NK-92 treated with Interleukin-12 subunit alpha and Interleukin-12 subunit beta, amount 100 ng/mL, for 24 hours (cell line): ENCODE data around the gene MAPK10.
"Not testable (repeated sequence)": the region's sequence is repeated elsewhere in the genome, so short reads cannot be mapped to it uniquely, and the experiment has no call there.

Source experiments
- DNase-seq: peaks from one replicate; lab custom pipeline; 2025; lab: John Stamatoyannopoulos, UW

The MAPK10 gene

GRCh38 chr4:86106475-86106874 is 253.4 kb downstream of the MAPK10 start:
- DNase-seq = no peak

- no peak for DNase-seq
Observed at GRCh38 chr4:86101841-86102240, 258.0 kb downstream of the MAPK10 start.

- DNase-seq = no peak
Observed at GRCh38 chr4:86101410-86101809, 258.4 kb downstream of the MAPK10 start.

GRCh38 chr4:86100539-86101215 is 259.2 kb downstream of the MAPK10 start:
- DNase-seq = no peak

GRCh38 chr4:86099348-86099747 is 260.5 kb downstream of the MAPK10 start:
- DNase-seq = no peak

GRCh38 chr4:86098691-86099090 is 261.2 kb downstream of the MAPK10 start:
- no peak for DNase-seq

- DNase-seq = no peak
Observed at GRCh38 chr4:86096373-86096772, 263.5 kb downstream of the MAPK10 start.

- DNase-seq = no peak
Observed at GRCh38 chr4:86092684-86093083, 267.2 kb downstream of the MAPK10 start.

GRCh38 chr4:86091201-86091600 is 268.7 kb downstream of the MAPK10 start:
- DNase-seq = no peak

GRCh38 chr4:86089781-86090323 is 270.0 kb downstream of the MAPK10 start:
- DNase-seq = no peak

- DNase-seq = no peak
Observed at GRCh38 chr4:86089053-86089452, 270.8 kb downstream of the MAPK10 start.

GRCh38 chr4:86075796-86076195 is 284.1 kb downstream of the MAPK10 start:
- DNase-seq = not testable (repeated sequence)

- no peak for DNase-seq
Observed at GRCh38 chr4:86060341-86060740, 299.5 kb downstream of the MAPK10 start.

GRCh38 chr4:86058621-86059020 is 301.2 kb downstream of the MAPK10 start:
- DNase-seq = no peak

- no peak for DNase-seq
Observed at GRCh38 chr4:86055898-86056297, 304.0 kb downstream of the MAPK10 start.

- DNase-seq = no peak
Observed at GRCh38 chr4:86054286-86055032, 305.4 kb downstream of the MAPK10 start.

GRCh38 chr4:86050496-86050895 is 309.4 kb downstream of the MAPK10 start:
- no peak for DNase-seq

GRCh38 chr4:86048426-86048825 is 311.4 kb downstream of the MAPK10 start:
- DNase-seq = no peak

- DNase-seq = no peak
Observed at GRCh38 chr4:86044593-86044985, 315.3 kb downstream of the MAPK10 start.

- no peak for DNase-seq
Observed at GRCh38 chr4:86043755-86044592, 315.9 kb downstream of the MAPK10 start.

GRCh38 chr4:86038037-86038436 is 321.8 kb downstream of the MAPK10 start:
- DNase-seq = no peak

GRCh38 chr4:86036736-86037135 is 323.1 kb downstream of the MAPK10 start:
- no peak for DNase-seq
